Esophagus muscularis mucosa (tissue), 4 donors: ENCODE measurements around the gene DBR1. TPM values are rescaled to one million over a fixed set of nuclear protein-coding genes. Genes with fewer than 3 reads are reported as not detected.

Source experiments
- DNase-seq: peaks from one replicate; pipeline ENCODE4 v3.0.0-alpha.2; 2017; ENCODE audit errors: extremely low spot score
- H3K27ac ChIP-seq, 4 donors: fragments of 200-600 bp; sonication (generic); replicated peaks in 1 of 4; 1 replicate in 3 of 4; 2 replicates in 1 of 4; pipeline ENCODE4 v1.5.1; 2016 to 2019; ENCODE audit warnings: mild to moderate bottlenecking in 1 of 4
- H3K27me3 ChIP-seq, 4 donors: fragments of 200-600 bp; sonication (generic); one replicate each; pipeline versions ENCODE4 v1.5.1 to v1.6.0; 2016 to 2019
- H3K36me3 ChIP-seq, 4 donors: fragments of 200-600 bp; sonication (generic); one replicate each; pipeline ENCODE4 v1.5.1; 2016 to 2019
- H3K4me1 ChIP-seq, 4 donors: fragments of 200-600 bp; sonication (generic); one replicate each; pipeline ENCODE4 v1.5.1; 2016 to 2019
- H3K4me3 ChIP-seq, 4 donors: fragments of 200-600 bp; sonication (generic); 1 replicate in 2 of 4; 2 replicates in 2 of 4; pipeline ENCODE4 v1.5.1; 2016 to 2019; ENCODE audit warnings: mild to moderate bottlenecking in 4 of 4, moderate library complexity in 1 of 4
- H3K9me3 ChIP-seq, 4 donors: fragments of 200-600 bp; sonication (generic); 1 replicate in 3 of 4; 2 replicates in 1 of 4; pipeline ENCODE4 v1.5.1; 2016 to 2019
- CTCF ChIP-seq, 3 experiments: fragments of 200-600 bp in 2 of 3; fragments of 450-650 bp in 1 of 3; sonication (generic) in 2 of 3; IDR thresholded peaks; one replicate each; pipeline ENCODE4 v1.5.1; 2017 to 2019; ENCODE audit warnings: antibody characterized with exemption in 3 of 3, mild to moderate bottlenecking in 2 of 3, moderate library complexity in 1 of 3
- EP300 ChIP-seq: sonication (generic); formaldehyde crosslinking; IDR thresholded peaks from one replicate; pipeline ENCODE4 v1.6.1; 2017; ENCODE audit warnings: antibody characterized with exemption
- POLR2A ChIP-seq: fragments of 450-650 bp; IDR thresholded peaks from one replicate; pipeline ENCODE4 v1.6.1; 2017; ENCODE audit warnings: antibody characterized with exemption, moderate library complexity, mild to moderate bottlenecking, low read depth
- POLR2AphosphoS5 ChIP-seq, 2 donors: sonication (generic); formaldehyde crosslinking; IDR thresholded peaks; one replicate each; pipeline ENCODE4 v1.6.1; 2017; ENCODE audit warnings: antibody characterized with exemption in 2 of 2
- WGBS: methylation state at CpG from one replicate; pipeline ENCODE4 v1.1.5; 2018; 5-methylcytosine and 5-hydroxymethylcytosine counted together
- intact Hi-C: fragments of 100-400 bp; cut with DNase I; formaldehyde crosslinking; loops from one replicate; pipeline ENCODE4 v1.15.1; 2023
- total RNA-seq, 4 donors: library from RNA; depleted of rRNA; stranded (reverse); fragments of >200 nt; gene quantifications; one replicate each; pipeline versions ENCODE4 v1.1.0 to v1.2.1, GENCODE V29; 2016

Gene DBR1
- total RNA-seq, 4 donors from 2014 or later, result 10.4 to 12.7 (median 11.7) TPM

- Histone ChIP-seq H3K4me1 (peaks cover 14 to 36% (median 33%) of the 10 kb centered on the region in 4 donors), H3K27me3 (no peaks in the 10 kb centered on the region), H3K27ac (peak overlapping the region in 3 of 4 donors; percentile 86 to 95 (median 91)), H3K4me3 (no peak overlapping the region), H3K36me3 (peaks cover 0 to 7% (median 2%) of the 10 kb centered on the region in 4 donors), H3K9me3 (no peaks in the 10 kb centered on the region)
- TF ChIP-seq POLR2A (no peak), CTCF (IDR thresholded peaks at IDR 0.05) (no peak), EP300 (no peak)
- intact Hi-C loops, result no loop called here
- WGBS, result 71% methylated on average over 1 of the region's 1 CpG
- no peak for DNase-seq
Observed at GRCh38 chr3:138113326-138113725, 61.4 kb downstream of the DBR1 start.

GRCh38 chr3:138112362-138112761 lies 62.4 kb downstream of the DBR1 start:
- no peak overlapping the region for H3K4me3 ChIP-seq
- DNase-seq, result no peak
- H3K36me3 ChIP-seq, result peaks cover 0 to 7% (median 2%) of the 10 kb centered on the region in 4 donors
- no peaks in the 10 kb centered on the region for H3K27me3 ChIP-seq
- WGBS, result 88% methylated on average over 8 of the region's 8 CpGs
- no peak for TF ChIP-seq CTCF (IDR thresholded peaks at IDR 0.05)
- no peak for TF ChIP-seq POLR2A
- TF ChIP-seq EP300, result no peak
- no peak for TF ChIP-seq POLR2AphosphoS5 (IDR thresholded peaks at IDR 0.05)
- intact Hi-C loops, result no loop called here
- H3K4me1 ChIP-seq, result peaks cover 14 to 36% (median 33%) of the 10 kb centered on the region in 4 donors
- H3K27ac ChIP-seq, result no peak overlapping the region
- H3K9me3 ChIP-seq, result no peaks in the 10 kb centered on the region

Other genes with a start within 250 kb of the DBR1 start
- gene CLDN18, start 164.8 kb downstream of the DBR1 start, total RNA-seq, result under 1 TPM in 3 of 4 donors, not detected in 1; under 0.01 to 0.40 (median 0.39) TPM
- 10 to 100 TPM; 10.3 to 15.8 (median 12.6) TPM for gene DZIP1L, start 59.3 kb downstream of the DBR1 start, total RNA-seq
- not detected for gene A4GNT, start 42.5 kb downstream of the DBR1 start, total RNA-seq
- gene ARMC8, start 12.4 kb upstream of the DBR1 start, total RNA-seq, result 10 to 100 TPM; 79.3 to 93.0 (median 84.9) TPM
- gene NME9, start 154.9 kb upstream of the DBR1 start, total RNA-seq, result under 1 TPM in 1 of 4 donors, not detected in 3; 0.40 TPM
- gene MRAS, start 173.7 kb upstream of the DBR1 start, total RNA-seq, result 10 to 100 TPM; 35.6 to 59.2 (median 45.8) TPM